ENCODE results near the gene IFT81.

GRCh38 chr12:110080410-110080809 lies 43.7 kb upstream of the IFT81 start:
- TF ChIP-seq CTCF (IDR thresholded peaks at IDR 0.05) (no peak), MAFK (IDR thresholded peaks at IDR 0.05; ENCODE audit: partially characterized antibody) (no peak), POLR2A (IDR thresholded peaks at IDR 0.05; ENCODE audit: low read length) (no peak), RFX5 (IDR thresholded peaks at IDR 0.05) (no peak)
- TF ChIP-seq, protein P1, sequence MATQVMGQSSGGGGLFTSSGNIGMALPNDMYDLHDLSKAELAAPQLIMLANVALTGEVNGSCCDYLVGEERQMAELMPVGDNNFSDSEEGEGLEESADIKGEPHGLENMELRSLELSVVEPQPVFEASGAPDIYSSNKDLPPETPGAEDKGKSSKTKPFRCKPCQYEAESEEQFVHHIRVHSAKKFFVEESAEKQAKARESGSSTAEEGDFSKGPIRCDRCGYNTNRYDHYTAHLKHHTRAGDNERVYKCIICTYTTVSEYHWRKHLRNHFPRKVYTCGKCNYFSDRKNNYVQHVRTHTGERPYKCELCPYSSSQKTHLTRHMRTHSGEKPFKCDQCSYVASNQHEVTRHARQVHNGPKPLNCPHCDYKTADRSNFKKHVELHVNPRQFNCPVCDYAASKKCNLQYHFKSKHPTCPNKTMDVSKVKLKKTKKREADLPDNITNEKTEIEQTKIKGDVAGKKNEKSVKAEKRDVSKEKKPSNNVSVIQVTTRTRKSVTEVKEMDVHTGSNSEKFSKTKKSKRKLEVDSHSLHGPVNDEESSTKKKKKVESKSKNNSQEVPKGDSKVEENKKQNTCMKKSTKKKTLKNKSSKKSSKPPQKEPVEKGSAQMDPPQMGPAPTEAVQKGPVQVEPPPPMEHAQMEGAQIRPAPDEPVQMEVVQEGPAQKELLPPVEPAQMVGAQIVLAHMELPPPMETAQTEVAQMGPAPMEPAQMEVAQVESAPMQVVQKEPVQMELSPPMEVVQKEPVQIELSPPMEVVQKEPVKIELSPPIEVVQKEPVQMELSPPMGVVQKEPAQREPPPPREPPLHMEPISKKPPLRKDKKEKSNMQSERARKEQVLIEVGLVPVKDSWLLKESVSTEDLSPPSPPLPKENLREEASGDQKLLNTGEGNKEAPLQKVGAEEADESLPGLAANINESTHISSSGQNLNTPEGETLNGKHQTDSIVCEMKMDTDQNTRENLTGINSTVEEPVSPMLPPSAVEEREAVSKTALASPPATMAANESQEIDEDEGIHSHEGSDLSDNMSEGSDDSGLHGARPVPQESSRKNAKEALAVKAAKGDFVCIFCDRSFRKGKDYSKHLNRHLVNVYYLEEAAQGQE (IDR thresholded peaks at IDR 0.05) = no peak
